ENCODE results near the gene KIRREL3.

DNA sequence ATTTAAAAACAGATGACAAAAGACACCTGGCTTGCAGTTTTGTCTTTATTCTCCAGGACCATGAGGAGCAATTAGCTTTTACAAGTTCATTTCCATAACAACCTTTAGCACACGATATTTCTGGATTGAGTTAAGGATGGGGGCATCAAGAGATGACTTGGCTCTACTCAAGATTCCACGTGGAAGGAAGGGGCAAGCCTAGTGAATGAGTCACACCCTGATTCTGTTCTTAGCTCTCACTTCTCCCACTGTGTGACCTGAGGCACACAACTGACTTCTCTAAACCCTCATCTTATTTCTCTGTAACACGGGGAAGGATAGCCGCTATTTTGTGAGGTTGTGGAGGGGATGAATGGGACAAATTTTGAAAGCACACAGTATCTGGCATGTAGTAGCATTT, 185.5 kb downstream of the KIRREL3 start:
- no peak for TF ChIP-seq POLR2A (IDR thresholded peaks at IDR 0.05; ENCODE audit: low read depth, low read length)
- TF ChIP-seq TAF1 (IDR thresholded peaks at IDR 0.05; ENCODE audit: low read depth, low read length), result no peak
- no peak for TF ChIP-seq PAX5 (IDR thresholded peaks at IDR 0.05; ENCODE audit: insufficient read depth, low read length, severe bottlenecking)
